ENCODE measurements around the gene RYR3. TPM values are rescaled to one million over a fixed set of nuclear protein-coding genes. Genes with fewer than 3 reads are reported as not detected.
"Not testable (repeated sequence)": the region's sequence is repeated elsewhere in the genome, so short reads cannot be mapped to it uniquely, and the experiment has no call there.

RYR3 gene
- total RNA-seq, 1 experiment from 2014 or later: not detected

DNA sequence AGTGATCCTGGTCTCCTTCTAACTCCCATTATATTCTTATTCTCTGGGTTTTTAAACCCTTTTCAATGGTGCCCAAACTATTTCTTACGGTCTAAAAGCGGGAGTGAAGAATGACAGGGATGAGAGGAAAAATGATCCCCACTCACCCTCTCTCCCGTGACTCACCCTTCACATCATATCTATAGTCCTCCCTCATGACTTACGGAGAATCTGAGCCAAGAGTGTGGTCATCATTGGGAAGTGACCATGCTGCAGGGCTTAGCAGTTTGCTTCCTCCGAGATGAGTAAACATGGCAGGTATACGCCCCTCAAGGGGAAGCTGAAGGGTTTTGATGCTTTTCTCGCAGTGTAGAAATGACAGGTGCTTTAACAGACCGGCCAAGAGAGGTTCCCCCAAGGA, 274.0 kb downstream of the RYR3 start:
- peak; percentile 70 for DNase-seq (ENCODE audit: unreplicated experiment)
- no TSS peak for BruUV-seq (replicated peaks)
- intact Hi-C loops (cut with micrococcal nuclease): no loop called here
- TF ChIP-seq, protein P1, sequence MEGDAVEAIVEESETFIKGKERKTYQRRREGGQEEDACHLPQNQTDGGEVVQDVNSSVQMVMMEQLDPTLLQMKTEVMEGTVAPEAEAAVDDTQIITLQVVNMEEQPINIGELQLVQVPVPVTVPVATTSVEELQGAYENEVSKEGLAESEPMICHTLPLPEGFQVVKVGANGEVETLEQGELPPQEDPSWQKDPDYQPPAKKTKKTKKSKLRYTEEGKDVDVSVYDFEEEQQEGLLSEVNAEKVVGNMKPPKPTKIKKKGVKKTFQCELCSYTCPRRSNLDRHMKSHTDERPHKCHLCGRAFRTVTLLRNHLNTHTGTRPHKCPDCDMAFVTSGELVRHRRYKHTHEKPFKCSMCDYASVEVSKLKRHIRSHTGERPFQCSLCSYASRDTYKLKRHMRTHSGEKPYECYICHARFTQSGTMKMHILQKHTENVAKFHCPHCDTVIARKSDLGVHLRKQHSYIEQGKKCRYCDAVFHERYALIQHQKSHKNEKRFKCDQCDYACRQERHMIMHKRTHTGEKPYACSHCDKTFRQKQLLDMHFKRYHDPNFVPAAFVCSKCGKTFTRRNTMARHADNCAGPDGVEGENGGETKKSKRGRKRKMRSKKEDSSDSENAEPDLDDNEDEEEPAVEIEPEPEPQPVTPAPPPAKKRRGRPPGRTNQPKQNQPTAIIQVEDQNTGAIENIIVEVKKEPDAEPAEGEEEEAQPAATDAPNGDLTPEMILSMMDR (IDR thresholded peaks at IDR 0.05; ENCODE audit: unreplicated experiment): no peak
- no peaks in the 10 kb centered on the region for H3K9me3 Mint-ChIP-seq (ENCODE audit: unreplicated experiment)
- H3K4me1 Mint-ChIP-seq (ENCODE audit: insufficient read depth, unreplicated experiment): peaks cover 5% of the 10 kb centered on the region
- H3K27me3 Mint-ChIP-seq (ENCODE audit: insufficient read depth, unreplicated experiment): no peaks in the 10 kb centered on the region
- ChIA-PET POLR2A (interaction anchor here (0.8 kb wide), 1 partner anchor 17 kb away, joined by 3 read pairs; no protein-coding TSS in a partner anchor), CTCF (no interaction called here)
- no peak overlapping the region for H3K4me3 Mint-ChIP-seq (ENCODE audit: unreplicated experiment)
- H3K36me3 Mint-ChIP-seq (ENCODE audit: insufficient read depth, unreplicated experiment): no peaks in the 10 kb centered on the region
- H3K27ac Mint-ChIP-seq (ENCODE audit: low read depth, unreplicated experiment): no peak overlapping the region

GRCh38 chr15:33586786-33587697, 276.3 kb downstream of the RYR3 start:
- H3K9me3 Mint-ChIP-seq (ENCODE audit: unreplicated experiment): no peaks in the 10 kb centered on the region
- ChIA-PET POLR2A (no interaction called here), CTCF (no interaction called here)
- no peak overlapping the region for H3K27ac Mint-ChIP-seq (ENCODE audit: low read depth, unreplicated experiment)
- intact Hi-C loops (cut with micrococcal nuclease): no loop called here
- peaks cover 5% of the 10 kb centered on the region for H3K4me1 Mint-ChIP-seq (ENCODE audit: insufficient read depth, unreplicated experiment)
- no peak overlapping the region for H3K4me3 Mint-ChIP-seq (ENCODE audit: unreplicated experiment)
- H3K36me3 Mint-ChIP-seq (ENCODE audit: insufficient read depth, unreplicated experiment): no peaks in the 10 kb centered on the region
- H3K27me3 Mint-ChIP-seq (ENCODE audit: insufficient read depth, unreplicated experiment): peaks cover 2% of the 10 kb centered on the region
- TF ChIP-seq, protein P1 (IDR thresholded peaks at IDR 0.05; ENCODE audit: unreplicated experiment): no peak
- no peak for DNase-seq (ENCODE audit: unreplicated experiment)
- no TSS peak for BruUV-seq (replicated peaks)

DNA sequence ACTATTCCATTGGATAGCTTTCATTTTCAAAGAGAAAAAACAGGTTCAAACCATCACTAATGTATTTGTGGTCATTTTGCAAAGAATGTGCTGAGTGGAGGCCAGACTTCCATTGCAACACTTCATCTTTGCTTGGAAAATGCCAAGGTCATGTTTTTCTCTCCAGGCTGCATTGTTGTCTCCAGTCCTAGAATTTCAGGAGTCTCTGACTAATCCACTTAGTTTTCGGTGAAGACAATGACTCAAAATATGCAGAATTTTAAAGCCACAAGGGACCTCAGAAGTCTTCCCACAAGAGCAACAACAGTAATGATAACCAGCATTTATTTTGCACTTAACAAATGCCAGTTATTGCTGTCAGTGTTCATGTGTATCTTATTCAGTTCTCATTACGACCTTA, 277.0 kb downstream of the RYR3 start:
- Mint-ChIP-seq H3K27ac (ENCODE audit: low read depth, unreplicated experiment) (no peak overlapping the region), H3K4me3 (ENCODE audit: unreplicated experiment) (no peak overlapping the region), H3K9me3 (ENCODE audit: unreplicated experiment) (no peaks in the 10 kb centered on the region), H3K36me3 (ENCODE audit: insufficient read depth, unreplicated experiment) (no peaks in the 10 kb centered on the region), H3K4me1 (ENCODE audit: insufficient read depth, unreplicated experiment) (peaks cover 5% of the 10 kb centered on the region), H3K27me3 (ENCODE audit: insufficient read depth, unreplicated experiment) (peaks cover 10% of the 10 kb centered on the region)
- DNase-seq (ENCODE audit: unreplicated experiment): no peak
- ChIA-PET POLR2A (no interaction called here), CTCF (no interaction called here)
- intact Hi-C loops (cut with micrococcal nuclease): no loop called here
- TF ChIP-seq, protein P1 (IDR thresholded peaks at IDR 0.05; ENCODE audit: unreplicated experiment): no peak
- BruUV-seq (replicated peaks): no TSS peak

GRCh38 chr15:33592864-33593263, 282.1 kb downstream of the RYR3 start:
- Mint-ChIP-seq H3K36me3 (ENCODE audit: insufficient read depth, unreplicated experiment) (no peaks in the 10 kb centered on the region), H3K9me3 (ENCODE audit: unreplicated experiment) (no peaks in the 10 kb centered on the region), H3K4me3 (ENCODE audit: unreplicated experiment) (no peak overlapping the region), H3K4me1 (ENCODE audit: insufficient read depth, unreplicated experiment) (no peaks in the 10 kb centered on the region), H3K27ac (ENCODE audit: low read depth, unreplicated experiment) (no peak overlapping the region), H3K27me3 (ENCODE audit: insufficient read depth, unreplicated experiment) (peaks cover 15% of the 10 kb centered on the region)
- no peak for DNase-seq (ENCODE audit: unreplicated experiment)
- intact Hi-C loops (cut with micrococcal nuclease): no loop called here
- CTCF ChIA-PET: interaction anchor here (0.6 kb wide), 1 partner anchor 166 kb away, joined by 3 read pairs; no protein-coding TSS in a partner anchor
- TF ChIP-seq, protein P1 (IDR thresholded peaks at IDR 0.05; ENCODE audit: unreplicated experiment): no peak
- POLR2A ChIA-PET: no interaction called here
- no TSS peak for BruUV-seq (replicated peaks)

GRCh38 chr15:33598382-33598781, 287.6 kb downstream of the RYR3 start:
- H3K36me3 Mint-ChIP-seq (ENCODE audit: insufficient read depth, unreplicated experiment); BruUV-seq (replicated peaks); DNase-seq (ENCODE audit: unreplicated experiment); H3K4me3 Mint-ChIP-seq (ENCODE audit: unreplicated experiment); H3K9me3 Mint-ChIP-seq (ENCODE audit: unreplicated experiment); intact Hi-C loops (cut with micrococcal nuclease); H3K4me1 Mint-ChIP-seq (ENCODE audit: insufficient read depth, unreplicated experiment); H3K27ac Mint-ChIP-seq (ENCODE audit: low read depth, unreplicated experiment): not testable (repeated sequence)
- POLR2A ChIA-PET: interaction anchor here (0.6 kb wide), 1 partner anchor 28 kb away, joined by 3 read pairs; no protein-coding TSS in a partner anchor
- CTCF ChIA-PET: interaction anchor here (1.3 kb wide), 1 partner anchor 38 kb away, joined by 3 read pairs; no protein-coding TSS in a partner anchor
- peaks cover 12% of the 10 kb centered on the region for H3K27me3 Mint-ChIP-seq (ENCODE audit: insufficient read depth, unreplicated experiment)

All from MCF 10A (cell line).